Fibroblast of the aortic adventitia (primary cell): ENCODE measurements around the gene GCK. TPM values are rescaled to one million over a fixed set of nuclear protein-coding genes. Genes with fewer than 3 reads are reported as not detected.

Experiments used
- DNase-seq: peaks from one replicate; pipeline ENCODE4 v3.0.0-alpha.2; 2010; ENCODE audit warnings: low read depth
- H3K4me3 ChIP-seq: 2 replicates; pipeline ENCODE4 v1.5.1; 2011; ENCODE audit warnings: low read depth, mild to moderate bottlenecking, control low read depth, low read length, moderate library complexity
- total RNA-seq: library from RNA; depleted of rRNA; stranded (reverse); fragments of >200 nt; gene quantifications from 2 replicates; pipeline ENCODE4 v1.2.3, GENCODE V29; 2012; ENCODE audit warnings: low replicate concordance
- TF ChIP-seq, protein P1 (sequence below): IDR thresholded peaks from 2 replicates; pipeline ENCODE4 v1.5.1; 2011; ENCODE audit warnings: mild to moderate bottlenecking, low read length, control low read depth, inconsistent platforms; ENCODE audit not compliant: insufficient read depth

Gene GCK
- total RNA-seq, 1 donor: 0.36 TPM

DNA sequence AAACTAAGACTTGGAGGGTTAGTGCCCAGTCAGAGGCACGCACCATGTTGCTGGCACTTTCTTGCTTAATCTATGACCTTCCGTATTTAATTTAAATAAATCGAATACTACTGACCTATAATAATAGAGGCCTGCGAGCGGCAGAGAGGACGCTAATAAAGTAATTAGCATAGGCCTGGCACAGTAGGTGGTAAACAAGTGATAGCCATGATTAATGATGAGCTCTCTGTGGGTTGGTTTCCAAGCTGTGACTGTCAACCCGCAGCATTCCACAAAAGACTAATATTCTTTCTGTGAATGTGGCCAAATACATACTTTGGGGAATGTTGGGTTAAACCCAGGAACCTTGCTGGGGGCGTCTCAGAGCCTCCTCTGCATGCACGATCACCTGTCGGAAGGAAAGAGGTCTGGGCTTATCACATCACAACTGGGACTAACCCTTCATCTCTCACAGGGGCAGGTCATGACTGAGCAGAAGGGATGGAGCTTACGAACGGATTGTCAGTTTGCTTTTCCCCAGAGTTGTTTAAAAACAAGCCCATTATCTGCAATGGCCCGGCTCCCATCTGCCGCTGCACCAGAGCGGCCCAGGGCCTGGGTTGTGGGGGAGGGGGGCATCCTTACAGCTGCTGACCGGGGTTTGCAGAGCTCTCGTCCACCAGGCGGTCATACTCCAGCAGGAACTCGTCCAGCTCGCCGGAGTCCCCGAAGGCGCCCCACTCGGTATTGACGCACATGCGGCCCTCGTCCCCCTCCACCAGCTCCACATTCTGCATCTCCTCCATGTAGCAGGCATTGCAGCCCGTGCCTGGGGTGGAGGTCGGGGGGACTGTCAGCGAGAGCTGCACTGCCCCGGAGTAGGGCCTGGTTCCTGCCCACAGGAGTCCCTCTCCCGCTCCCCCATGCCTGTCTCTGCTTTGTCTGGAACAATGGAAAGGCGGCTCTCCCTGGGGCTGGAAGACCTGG lies 41.9 kb downstream of the GCK start:
- no peak overlapping the region for H3K4me3 ChIP-seq
- TF ChIP-seq, protein P1, sequence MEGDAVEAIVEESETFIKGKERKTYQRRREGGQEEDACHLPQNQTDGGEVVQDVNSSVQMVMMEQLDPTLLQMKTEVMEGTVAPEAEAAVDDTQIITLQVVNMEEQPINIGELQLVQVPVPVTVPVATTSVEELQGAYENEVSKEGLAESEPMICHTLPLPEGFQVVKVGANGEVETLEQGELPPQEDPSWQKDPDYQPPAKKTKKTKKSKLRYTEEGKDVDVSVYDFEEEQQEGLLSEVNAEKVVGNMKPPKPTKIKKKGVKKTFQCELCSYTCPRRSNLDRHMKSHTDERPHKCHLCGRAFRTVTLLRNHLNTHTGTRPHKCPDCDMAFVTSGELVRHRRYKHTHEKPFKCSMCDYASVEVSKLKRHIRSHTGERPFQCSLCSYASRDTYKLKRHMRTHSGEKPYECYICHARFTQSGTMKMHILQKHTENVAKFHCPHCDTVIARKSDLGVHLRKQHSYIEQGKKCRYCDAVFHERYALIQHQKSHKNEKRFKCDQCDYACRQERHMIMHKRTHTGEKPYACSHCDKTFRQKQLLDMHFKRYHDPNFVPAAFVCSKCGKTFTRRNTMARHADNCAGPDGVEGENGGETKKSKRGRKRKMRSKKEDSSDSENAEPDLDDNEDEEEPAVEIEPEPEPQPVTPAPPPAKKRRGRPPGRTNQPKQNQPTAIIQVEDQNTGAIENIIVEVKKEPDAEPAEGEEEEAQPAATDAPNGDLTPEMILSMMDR: no peak
- no peak for DNase-seq

DNA sequence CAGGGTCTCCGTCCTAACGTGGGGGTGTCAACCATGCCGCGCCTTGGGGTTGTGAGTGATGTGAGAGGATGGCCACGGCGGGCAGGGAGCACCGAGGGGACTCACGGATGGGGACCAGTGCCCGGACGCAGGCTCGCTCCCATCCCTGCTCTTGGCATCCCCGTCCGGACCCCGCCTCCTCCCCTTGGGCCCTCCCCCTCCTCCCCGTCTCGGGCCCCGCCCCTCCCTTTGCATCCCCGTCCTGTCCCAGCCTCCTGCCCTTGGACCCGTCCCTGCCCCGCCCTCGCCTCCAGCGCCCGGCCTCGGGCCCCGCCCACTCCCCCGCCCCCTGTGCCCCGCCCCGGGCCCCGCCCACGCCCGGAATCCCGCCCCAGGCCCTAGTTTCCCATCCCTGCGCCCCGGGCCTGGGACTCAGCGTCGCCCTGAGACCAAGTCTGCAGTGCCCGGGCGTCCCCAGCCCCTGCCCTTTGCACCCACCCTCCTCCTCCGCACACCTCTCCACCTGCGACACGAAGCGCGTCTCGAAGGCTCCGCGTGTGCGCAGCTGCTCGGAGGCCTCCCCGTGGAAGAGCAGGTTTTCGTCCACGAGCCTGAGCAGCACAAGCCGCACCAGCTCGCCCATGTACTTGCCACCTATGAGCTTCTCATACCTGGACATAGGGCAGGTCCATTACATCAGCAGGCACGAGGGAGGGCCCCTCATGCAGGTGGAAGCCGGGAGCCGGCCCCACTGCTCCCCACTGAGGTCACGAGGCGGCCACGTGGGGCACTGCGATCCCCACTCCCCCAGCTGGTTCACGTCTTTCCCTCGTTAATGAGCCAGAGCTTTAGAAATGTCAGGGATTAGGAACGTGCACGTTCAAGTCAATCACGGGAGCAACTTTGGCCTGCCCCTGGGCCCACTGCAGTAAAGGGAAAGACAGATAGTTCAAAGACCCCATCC lies 43.0 kb downstream of the GCK start:
- peak; percentile 17 for DNase-seq
- TF ChIP-seq, protein P1: no peak
- H3K4me3 ChIP-seq: peak overlapping the region; percentile 56

DNA sequence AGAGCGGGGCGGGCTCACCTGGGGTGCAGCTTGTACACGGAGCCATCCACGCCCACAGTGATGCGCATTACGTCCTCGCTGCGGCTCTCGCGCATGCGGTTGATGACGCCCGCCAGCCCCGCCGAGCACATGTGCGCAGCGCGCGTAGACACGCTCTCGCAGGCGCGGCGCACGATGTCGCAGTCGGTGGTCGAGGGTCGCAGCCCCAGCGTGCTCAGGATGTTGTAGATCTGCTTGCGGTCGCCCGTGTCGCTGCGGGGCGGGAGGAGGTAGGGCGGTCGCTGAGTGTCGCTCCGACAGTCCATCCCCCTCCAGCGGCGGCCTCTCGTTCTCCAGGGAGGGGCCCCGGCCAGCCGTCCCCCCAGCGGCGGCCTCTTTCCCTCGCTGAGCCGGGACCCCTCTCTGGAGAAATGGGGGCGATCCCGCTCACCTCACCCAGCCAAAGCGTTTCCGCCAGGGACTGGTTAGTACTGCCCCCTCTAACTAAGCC lies 43.7 kb downstream of the GCK start:
- no peak for DNase-seq
- TF ChIP-seq, protein P1: no peak
- peak overlapping the region; percentile 56 for H3K4me3 ChIP-seq

DNA sequence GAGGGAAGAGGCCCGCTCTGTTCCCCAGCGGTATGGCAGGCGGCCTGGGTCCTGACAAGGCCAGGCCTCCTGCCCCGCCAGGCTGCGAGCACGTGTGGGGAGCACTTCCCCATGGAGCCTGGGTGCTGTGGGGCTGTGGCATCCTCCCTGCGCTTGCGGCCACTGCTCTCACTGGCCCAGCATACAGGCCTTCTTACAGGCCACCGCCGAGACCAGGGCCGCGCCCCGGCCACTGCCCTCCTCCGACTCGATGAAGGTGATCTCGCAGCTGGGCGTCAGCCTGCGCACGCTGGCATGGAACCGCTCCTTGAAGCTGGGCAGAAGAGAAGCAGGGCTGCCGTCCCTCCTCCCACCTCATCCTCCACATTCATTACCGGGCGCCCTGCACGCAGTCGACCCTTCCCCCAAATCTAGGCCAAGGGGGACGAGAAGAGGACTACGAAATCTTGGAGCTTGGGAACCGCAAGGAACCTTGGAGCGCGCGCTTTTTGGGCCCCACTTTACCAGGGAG lies 44.2 kb downstream of the GCK start:
- no peak for DNase-seq
- no peak overlapping the region for H3K4me3 ChIP-seq
- TF ChIP-seq, protein P1: no peak

DNA sequence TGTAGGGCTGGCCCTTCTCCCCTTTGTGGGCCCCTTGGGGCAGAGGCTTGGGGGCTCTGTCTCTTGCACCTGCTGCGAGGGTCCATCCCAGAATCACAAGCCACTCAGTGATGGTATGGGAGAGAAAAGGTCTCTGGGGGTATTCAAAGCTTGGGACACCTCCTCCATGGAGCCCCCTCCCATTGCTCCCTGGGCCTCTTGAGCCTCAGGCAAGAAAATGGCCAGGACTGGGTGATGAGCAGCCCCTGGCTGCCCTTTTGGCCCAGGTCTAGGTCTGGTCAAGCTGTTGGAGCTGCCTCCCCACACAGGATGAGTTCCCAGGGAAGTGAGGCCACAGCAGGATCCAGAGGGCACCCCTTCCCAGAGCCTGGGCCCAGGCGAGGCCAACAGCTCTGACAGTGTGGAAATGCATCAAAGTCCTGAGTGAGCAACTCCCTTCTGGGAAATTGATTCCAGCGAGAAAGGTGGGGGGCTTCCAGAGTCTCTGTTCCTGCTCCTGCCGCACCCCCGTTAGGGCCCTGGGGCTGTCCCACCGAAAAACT lies 44.7 kb downstream of the GCK start:
- no peak for DNase-seq
- H3K4me3 ChIP-seq: no peak overlapping the region
- TF ChIP-seq, protein P1: no peak

DNA sequence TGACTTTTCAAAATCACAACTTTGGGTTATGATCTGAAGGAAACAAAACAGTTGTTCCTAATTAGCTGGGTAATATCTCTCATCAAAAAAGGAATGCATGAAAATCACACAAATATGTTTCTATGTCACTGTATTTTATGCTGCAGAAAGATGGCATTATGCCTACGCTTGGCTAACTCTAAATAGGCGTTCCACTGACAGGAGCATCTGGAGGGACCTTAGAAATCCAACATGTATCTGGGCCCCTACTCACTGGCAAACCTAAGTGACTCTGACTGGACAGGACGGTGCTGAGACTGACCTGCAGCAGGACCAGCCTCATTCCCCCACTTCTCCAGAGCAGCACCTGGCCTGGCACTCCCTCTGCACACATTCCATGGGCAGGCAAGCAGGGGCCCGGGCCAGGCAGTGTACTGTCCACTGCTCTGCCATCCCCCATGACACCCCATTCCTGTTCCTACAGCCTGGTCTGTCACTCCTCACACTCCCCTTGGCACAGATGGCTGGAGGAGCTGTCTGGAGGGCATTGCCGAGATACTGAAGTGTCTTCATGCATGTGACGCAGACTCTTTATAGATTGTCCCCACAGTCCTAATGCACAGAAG lies 45.5 kb downstream of the GCK start:
- H3K4me3 ChIP-seq: no peak overlapping the region
- DNase-seq: peak; percentile 5
- TF ChIP-seq, protein P1: no peak
